AML-193 (cell line): Measurements from ENCODE around the gene TGM3.

Experiments used
- DNase-seq, 2 experiments: peaks; one replicate each; lab custom pipeline; 2025; lab: John Stamatoyannopoulos, UW

TGM3 gene

GRCh38 chr20:2285193-2285592, 10.6 kb upstream of the TGM3 start:
- no peak for DNase-seq

DNA sequence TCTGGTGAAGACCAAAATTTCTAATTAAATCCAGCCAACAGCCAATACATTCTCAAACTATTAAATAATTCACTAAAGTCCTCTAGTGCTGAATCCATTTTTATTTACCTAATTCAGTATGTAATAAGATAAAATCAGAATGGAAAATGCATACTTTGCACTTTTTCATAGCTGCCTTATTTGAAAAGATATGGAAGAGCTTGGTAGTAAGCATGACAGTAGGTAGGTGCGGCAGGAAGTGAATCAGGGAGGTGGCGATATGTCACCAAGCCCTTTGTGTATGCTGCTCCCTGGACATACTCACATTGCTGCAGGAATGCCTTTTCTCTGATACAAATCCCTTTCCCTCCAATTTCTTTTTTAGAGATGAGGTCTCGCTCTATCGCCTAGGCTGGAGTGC, 10.2 kb upstream of the TGM3 start:
- DNase-seq, result no peak

DNA sequence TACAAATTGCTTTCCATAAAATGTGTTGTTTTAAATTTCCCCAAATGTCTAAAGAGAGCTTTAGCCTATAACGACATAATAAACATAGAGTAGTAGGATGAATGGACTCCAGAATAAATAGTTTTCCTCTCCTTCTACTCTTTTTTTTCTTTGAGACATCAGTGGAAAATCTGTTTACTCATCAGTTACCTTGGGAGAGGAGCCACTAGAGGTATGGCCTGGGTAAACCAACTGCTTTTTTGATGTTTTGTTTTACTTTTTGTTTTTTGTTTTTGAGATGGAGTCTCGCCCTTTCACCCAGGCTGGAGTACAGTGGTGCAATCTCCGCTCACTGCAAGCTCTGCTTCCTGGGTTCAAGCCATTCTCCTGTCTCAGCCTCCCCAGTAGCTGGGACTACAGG, 8.3 kb upstream of the TGM3 start:
- no peak for DNase-seq

GRCh38 chr20:2289475-2289874, 6.3 kb upstream of the TGM3 start:
- peak; percentile 11 to 17 for DNase-seq

DNA sequence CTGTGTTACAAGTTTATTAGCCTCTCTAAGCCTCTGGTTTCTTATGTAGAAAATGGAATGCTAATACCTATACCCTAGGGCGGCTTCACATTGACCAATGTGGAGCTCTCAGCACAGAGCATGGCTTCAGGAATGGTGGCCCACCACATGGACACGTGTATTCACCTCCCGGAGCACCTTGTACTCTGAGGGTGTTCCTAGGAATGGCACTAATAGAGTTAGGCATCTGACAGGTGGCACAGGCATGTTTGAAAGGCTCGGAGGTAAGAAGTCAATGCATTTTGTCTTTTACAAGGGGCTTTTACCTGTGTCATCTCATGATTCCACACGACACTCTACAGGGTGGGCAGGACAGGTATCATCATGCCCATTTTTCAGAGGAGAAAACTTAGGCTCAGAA, 5.3 kb upstream of the TGM3 start:
- DNase-seq, result no peak

GRCh38 chr20:2292416-2293110, 3.2 kb upstream of the TGM3 start:
- peak; percentile 97 for DNase-seq

GRCh38 chr20:2293486-2293885, 2.3 kb upstream of the TGM3 start:
- DNase-seq, result no peak

DNA sequence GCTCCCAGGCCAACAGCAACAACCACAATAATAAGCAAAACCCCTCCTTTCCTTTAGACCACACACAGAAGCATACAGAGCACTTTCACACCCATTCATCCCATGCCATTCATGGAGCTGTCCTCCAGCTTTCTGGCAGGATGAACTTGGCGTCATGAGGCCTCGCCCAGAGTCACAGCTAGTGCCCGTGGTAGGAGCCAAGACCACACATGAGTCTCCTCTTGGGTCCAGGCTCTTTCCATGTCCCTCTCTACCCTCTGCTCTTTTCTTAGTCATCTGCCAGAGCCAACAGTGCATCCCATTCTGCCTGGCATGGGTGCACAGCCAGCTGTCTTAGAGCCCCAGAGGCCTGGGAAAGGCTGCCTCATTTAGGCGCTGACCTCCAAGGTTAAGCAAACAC, 1.8 kb upstream of the TGM3 start:
- DNase-seq, result no peak

- DNase-seq, result no peak
Observed at GRCh38 chr20:2295286-2295685, 515 bp upstream of the TGM3 start.

- DNase-seq, result no peak
Observed at GRCh38 chr20:2296524-2297356, 939 bp downstream of the TGM3 start.

DNA sequence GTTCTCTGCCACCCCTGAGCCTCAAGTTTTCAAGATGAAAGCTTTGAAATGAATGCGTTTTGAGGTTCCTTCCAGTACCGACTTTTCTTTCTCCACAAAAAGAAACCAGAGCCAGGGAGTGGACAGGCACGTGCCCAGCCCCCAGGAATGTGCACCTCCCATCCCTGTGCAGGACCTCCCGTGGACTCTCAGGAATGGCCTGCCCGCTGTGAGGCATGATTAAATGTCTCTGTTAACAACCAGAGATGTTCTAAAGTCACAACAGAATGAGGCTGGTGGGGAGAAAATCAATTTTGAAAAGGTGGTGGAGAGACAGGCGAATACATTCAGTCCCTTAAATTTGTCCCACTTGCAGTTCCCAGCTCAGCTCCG, 1.5 kb downstream of the TGM3 start:
- no peak for DNase-seq

DNA sequence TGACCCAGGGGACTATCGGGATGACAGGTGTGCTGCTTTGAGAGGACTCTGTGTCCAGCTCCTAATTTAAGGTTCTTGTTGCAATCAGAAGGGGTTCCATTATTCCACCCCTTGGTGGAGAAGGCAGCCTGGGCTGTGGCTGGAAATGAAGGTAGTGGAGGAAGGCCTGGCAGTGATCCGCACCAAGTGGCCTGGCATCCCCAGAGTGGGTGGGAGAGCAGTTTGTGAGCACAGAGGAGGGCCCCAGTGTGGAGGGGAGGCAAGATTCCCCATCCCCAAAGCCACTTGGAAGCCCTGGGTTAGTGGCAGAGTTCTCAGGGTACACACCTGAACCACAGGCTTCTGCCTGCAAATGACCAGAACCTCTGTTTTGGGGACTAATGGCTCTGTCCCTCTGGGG, 2.3 kb downstream of the TGM3 start:
- DNase-seq, result no peak

DNA sequence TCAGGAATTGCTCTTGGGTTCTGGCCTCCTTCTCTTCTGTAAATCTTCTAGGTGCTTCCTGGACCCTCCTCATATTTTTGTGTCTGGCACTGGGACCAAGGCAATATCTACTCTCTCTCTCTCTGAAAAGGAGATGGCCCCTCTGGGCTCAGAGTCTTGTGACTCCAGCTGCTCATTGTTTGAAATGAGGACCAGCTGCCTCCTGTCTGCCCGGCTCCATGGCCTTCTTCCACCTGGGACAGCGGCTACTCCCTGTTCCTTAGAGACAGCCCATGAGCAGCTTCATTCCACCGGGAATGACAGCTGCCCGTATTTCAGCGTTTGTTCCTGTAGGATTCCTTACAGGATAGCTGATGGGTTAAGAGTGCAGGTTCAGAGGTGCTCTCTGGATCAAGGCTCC, 2.9 kb downstream of the TGM3 start:
- DNase-seq, result no peak

DNA sequence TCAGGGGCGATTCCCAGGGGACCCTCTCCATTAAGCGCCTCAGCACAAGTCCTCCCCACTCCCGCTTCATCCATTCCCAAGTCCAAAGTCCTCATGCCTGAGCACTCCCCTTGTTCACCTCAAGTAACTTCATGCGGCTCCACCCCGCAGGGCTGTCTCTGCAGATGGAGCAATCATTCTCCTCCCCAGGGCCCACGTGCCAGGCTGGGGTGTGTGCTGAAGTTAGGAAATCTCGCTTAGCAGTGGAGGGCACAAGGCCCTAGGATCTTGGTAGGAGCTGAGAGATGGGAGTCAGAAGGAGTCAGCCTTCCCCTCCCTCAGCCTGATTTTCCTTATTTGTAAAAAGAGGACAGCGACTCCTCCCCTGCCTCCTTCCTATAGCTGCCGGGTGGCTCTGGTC, 3.5 kb downstream of the TGM3 start:
- DNase-seq, result peak; percentile 8 to 36

DNA sequence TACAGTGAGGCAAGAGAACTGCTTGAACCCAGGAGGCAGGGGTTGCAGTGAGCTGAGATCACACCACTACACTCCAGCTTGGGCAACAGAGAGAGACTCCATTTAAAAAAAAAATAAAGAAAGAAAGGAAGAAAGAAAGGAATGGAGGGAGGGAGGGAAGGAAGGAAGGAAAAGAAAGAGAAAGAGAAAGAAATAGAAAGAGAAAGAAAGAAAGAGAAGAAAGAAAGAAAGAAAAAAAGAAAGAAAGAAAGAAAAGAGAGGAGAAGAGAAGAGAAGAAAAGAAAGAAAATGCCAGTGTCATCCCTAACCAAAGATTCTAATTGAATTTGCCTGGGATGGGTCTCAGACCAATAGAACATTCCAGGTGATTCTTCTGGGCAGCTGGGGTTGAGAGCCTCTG, 4.2 kb downstream of the TGM3 start:
- no peak for DNase-seq

DNA sequence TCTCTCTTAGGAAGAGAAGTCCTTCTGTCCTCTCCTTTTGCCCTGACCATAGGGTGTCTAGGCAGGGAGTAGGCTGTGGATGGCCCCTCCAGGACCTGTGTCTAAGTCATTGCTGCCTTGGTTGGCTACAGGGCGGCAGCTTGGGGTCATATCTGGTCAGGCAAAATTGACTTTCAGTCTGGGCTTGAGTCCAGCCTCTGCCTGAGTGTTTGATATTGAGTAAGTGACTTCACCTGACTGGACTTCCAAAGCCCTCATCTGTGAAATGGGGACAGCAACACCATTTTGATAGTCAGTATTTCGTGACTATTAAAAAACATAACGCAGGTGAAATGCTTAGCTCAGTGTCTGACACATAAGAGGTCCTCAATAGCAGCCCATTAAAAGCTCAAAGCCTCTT, 4.6 kb downstream of the TGM3 start:
- no peak for DNase-seq

- DNase-seq, result peak; percentile 90 to 96
Observed at GRCh38 chr20:2301164-2301622, 5.4 kb downstream of the TGM3 start.

DNA sequence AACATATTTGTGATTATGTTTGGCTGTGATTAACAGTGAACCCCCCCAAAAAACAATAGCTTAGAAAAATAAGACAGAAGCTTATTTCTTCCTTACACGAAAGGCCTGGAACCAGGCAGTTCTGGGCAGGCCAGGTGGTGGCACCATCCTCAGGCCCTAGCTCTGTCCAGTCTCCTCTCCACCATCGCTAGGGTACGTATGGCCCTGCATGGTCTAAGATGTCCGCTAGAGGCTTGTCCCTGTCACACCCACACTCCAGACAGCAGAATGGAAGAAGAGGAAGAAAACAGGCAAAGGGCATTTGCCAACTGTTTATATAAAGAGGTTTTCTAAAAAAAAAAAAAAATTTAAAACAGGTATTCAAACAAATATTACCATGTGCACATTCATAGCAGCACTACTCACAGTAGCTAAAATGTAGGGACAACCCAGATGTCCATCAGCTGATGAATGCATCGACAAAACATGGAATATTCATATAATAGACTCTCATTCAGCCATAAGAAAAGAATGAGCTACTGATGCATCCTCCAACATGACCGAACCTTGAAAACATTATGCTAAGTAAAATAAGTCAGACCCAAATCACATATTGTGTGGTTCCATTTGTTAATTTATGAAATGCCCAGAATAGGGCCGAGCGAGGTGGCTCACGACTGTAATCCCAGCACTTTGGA, 6.7 kb downstream of the TGM3 start:
- DNase-seq, result no peak

DNA sequence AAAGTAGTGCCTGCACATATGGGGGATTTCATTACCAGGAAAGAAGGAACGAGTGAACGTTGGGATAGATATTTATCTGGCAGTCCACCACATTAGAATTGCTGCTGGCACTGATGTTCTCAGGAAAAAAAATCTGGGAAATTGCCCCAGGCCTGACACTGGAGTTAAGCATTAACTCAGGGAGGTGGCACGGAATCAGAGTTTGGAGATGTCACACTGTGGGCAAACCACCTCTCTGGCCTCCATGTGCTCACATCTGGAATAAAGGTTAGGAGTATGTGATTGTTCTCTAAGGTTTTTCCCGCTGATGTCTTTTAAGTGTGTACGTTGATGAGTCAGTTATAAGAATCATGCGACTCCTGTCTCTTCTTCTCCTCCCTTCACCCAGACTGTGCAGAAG, 7.9 kb downstream of the TGM3 start:
- DNase-seq, result no peak

DNA sequence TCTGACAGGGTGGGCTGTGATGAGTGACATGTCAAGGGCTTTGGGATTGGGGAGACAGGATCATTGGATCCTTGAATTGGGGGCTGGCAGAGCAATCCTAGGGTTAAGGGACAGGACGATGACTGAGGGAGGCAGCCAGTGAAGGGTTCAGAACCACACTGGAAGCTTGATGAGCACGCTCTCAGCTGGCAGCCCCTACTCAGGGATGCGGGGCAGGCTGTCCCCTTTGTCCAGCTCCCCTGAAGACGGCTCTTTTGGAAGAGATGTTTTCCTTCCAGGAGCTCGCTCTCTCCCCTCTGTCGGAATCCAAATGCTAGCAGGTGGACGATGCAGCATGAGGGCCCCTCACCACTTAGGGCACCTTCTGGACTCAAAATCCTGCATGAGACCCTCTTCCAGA, 8.4 kb downstream of the TGM3 start:
- no peak for DNase-seq

DNA sequence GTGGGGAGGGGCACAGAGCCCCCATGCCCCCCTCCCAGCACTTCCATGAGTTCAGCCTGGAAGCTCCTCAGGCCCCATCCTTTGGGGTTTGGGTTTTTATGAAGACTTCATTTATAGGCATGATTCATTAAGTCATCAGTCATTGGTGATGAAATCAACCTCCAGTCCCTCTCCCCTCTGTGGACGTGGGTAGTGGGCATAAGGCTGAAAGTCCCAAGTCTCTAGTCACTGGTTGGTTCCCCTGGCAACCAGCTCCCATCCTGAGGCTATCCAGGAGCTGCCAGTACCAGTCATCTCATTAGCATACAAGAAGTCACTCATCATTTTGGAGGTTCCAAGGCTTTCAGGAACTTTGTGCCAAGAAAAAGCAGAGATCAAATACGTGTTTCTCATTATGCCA, 9.2 kb downstream of the TGM3 start:
- DNase-seq, result no peak

GRCh38 chr20:2305479-2305878, 9.7 kb downstream of the TGM3 start:
- no peak for DNase-seq

GRCh38 chr20:2305946-2306345, 10.1 kb downstream of the TGM3 start:
- no peak for DNase-seq
